NK-92 treated with Interleukin-12 subunit alpha and Interleukin-12 subunit beta, amount 100 ng/mL, for 24 hours (cell line): Measurements from ENCODE around the gene MAGEA2B.
"Not testable (repeated sequence)": the region's sequence is repeated elsewhere in the genome, so short reads cannot be mapped to it uniquely, and the experiment has no call there.

Experiments
- DNase-seq: peaks from one replicate; lab custom pipeline; 2025; lab: John Stamatoyannopoulos, UW

MAGEA2B gene

GRCh38 chrX:152713815-152714787 lies at the start of gene MAGEA2B:
MAGEA2B (plus strand) TSS chrX:152714628; CDS start chrX:152717107, 2,479 bp downstream.
- not testable (repeated sequence) for DNase-seq

- DNase-seq = no peak
Observed at GRCh38 chrX:152674135-152674534, 40.3 kb upstream of the MAGEA2B start.

- not testable (repeated sequence) for DNase-seq
Observed at GRCh38 chrX:152674652-152675051, 39.8 kb upstream of the MAGEA2B start.

- DNase-seq = not testable (repeated sequence)
Observed at GRCh38 chrX:152681012-152681411, 33.4 kb upstream of the MAGEA2B start.

- not testable (repeated sequence) for DNase-seq
Observed at GRCh38 chrX:152697952-152698931, 16.2 kb upstream of the MAGEA2B start, which contains the start of gene MAGEA3. MAGEA3 (plus strand) TSS chrX:152698794; CDS start chrX:152700833, 2,039 bp downstream.

GRCh38 chrX:152700390-152700789 lies 14.0 kb upstream of the MAGEA2B start:
- DNase-seq = not testable (repeated sequence)

- not testable (repeated sequence) for DNase-seq
Observed at GRCh38 chrX:152706500-152706899, 7.9 kb upstream of the MAGEA2B start.

- not testable (repeated sequence) for DNase-seq
Observed at GRCh38 chrX:152709173-152709572, 5.3 kb upstream of the MAGEA2B start, which contains the start of gene CSAG2. CSAG2 (minus strand) TSS chrX:152709273; CDS start chrX:152709112, 161 bp downstream.

GRCh38 chrX:152713195-152713594 lies 1.2 kb upstream of the MAGEA2B start:
- DNase-seq = not testable (repeated sequence)

GRCh38 chrX:152725409-152725808 lies 11.0 kb downstream of the MAGEA2B start:
- no peak for DNase-seq

- DNase-seq = no peak
Observed at GRCh38 chrX:152733261-152733975, 19.0 kb downstream of the MAGEA2B start, which contains the start of the genes CSAG1 and MAGEA12. CSAG1 (minus strand) TSS chrX:152733721; CDS start chrX:152732460, 1,261 bp downstream. MAGEA12 (plus strand) TSS chrX:152733757; CDS start chrX:152736162, 2,405 bp downstream.

- not testable (repeated sequence) for DNase-seq
Observed at GRCh38 chrX:152734143-152734858, 19.9 kb downstream of the MAGEA2B start.

- DNase-seq = no peak
Observed at GRCh38 chrX:152735101-152735500, 20.7 kb downstream of the MAGEA2B start.

- DNase-seq = no peak
Observed at GRCh38 chrX:152735860-152736511, 21.6 kb downstream of the MAGEA2B start.

- not testable (repeated sequence) for DNase-seq
Observed at GRCh38 chrX:152736528-152736927, 22.1 kb downstream of the MAGEA2B start.

GRCh38 chrX:152738560-152738959 lies 24.1 kb downstream of the MAGEA2B start:
- DNase-seq = no peak

- DNase-seq = not testable (repeated sequence)
Observed at GRCh38 chrX:152753686-152754650, 39.5 kb downstream of the MAGEA2B start, which contains the start of gene MAGEA2. MAGEA2 (minus strand) TSS chrX:152753842; CDS start chrX:152751363, 2,479 bp downstream.

GRCh38 chrX:152754871-152755270 lies 40.4 kb downstream of the MAGEA2B start:
- not testable (repeated sequence) for DNase-seq
